ENCODE data around the gene ARL15. TPM values are rescaled to one million over a fixed set of nuclear protein-coding genes. Genes with fewer than 3 reads are reported as not detected.

ARL15 gene
- polyA plus RNA-seq, 1 of the 3 experiments (the other 2 are of a cell fraction): 6.4 TPM

GRCh38 chr5:54040804-54041203 is 269.6 kb downstream of the ARL15 start (continued):
- TF ChIP-seq, protein P1, sequence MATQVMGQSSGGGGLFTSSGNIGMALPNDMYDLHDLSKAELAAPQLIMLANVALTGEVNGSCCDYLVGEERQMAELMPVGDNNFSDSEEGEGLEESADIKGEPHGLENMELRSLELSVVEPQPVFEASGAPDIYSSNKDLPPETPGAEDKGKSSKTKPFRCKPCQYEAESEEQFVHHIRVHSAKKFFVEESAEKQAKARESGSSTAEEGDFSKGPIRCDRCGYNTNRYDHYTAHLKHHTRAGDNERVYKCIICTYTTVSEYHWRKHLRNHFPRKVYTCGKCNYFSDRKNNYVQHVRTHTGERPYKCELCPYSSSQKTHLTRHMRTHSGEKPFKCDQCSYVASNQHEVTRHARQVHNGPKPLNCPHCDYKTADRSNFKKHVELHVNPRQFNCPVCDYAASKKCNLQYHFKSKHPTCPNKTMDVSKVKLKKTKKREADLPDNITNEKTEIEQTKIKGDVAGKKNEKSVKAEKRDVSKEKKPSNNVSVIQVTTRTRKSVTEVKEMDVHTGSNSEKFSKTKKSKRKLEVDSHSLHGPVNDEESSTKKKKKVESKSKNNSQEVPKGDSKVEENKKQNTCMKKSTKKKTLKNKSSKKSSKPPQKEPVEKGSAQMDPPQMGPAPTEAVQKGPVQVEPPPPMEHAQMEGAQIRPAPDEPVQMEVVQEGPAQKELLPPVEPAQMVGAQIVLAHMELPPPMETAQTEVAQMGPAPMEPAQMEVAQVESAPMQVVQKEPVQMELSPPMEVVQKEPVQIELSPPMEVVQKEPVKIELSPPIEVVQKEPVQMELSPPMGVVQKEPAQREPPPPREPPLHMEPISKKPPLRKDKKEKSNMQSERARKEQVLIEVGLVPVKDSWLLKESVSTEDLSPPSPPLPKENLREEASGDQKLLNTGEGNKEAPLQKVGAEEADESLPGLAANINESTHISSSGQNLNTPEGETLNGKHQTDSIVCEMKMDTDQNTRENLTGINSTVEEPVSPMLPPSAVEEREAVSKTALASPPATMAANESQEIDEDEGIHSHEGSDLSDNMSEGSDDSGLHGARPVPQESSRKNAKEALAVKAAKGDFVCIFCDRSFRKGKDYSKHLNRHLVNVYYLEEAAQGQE (IDR thresholded peaks at IDR 0.05; ENCODE audit: low read depth, low read length): no peak
- TF ChIP-seq NFIC (IDR thresholded peaks at IDR 0.05; ENCODE audit: borderline replicate concordance) (no peak), ELF1 (IDR thresholded peaks at IDR 0.05) (no peak), EZH2phosphoT487 (IDR thresholded peaks at IDR 0.05; ENCODE audit: borderline replicate concordance, low read depth) (no peak), YY1 (IDR thresholded peaks at IDR 0.05; ENCODE audit: low read depth) (no peak)

GRCh38 chr5:54040018-54040417 is 270.4 kb downstream of the ARL15 start:
- H3K36me3 ChIP-seq (replicated peaks in 1 of 2; ENCODE audit: control insufficient read depth in 1 of 2, insufficient read depth in 2 of 2, low read length in 1 of 2): no peaks in the 10 kb centered on the region
- H3K4me3 ChIP-seq (ENCODE audit: low read depth in 2 of 2, low read length in 1 of 2): no peak overlapping the region
- peaks cover 8% of the 10 kb centered on the region for H3F3A ChIP-seq (replicated peaks; ENCODE audit: insufficient read depth)
- no peak overlapping the region for H2AFZ ChIP-seq (ENCODE audit: low read depth)
- H3K79me2 ChIP-seq (ENCODE audit: insufficient read depth): no peaks in the 10 kb centered on the region
- no peaks in the 10 kb centered on the region for H4K20me1 ChIP-seq (ENCODE audit: insufficient read depth)
- ChIA-PET CTCF (interaction anchor here (0.9 kb wide), 1 partner anchor 106 kb away, joined by 3 read pairs; no protein-coding TSS in a partner anchor), POLR2A (no interaction called here)
- no peak overlapping the region for H3K27ac ChIP-seq (ENCODE audit: low read depth in 2 of 2, low read length in 1 of 2)
- H3K4me1 ChIP-seq (ENCODE audit: control insufficient read depth in 1 of 2, insufficient read depth in 2 of 2, low read depth in 1 of 2, low read length in 1 of 2): no peaks in the 10 kb centered on the region; a peak in 1 of 4 replicates
- DNase-seq: no peak
- WGBS (ENCODE audit: low lambda C conversion rate): 90% methylated on average over 1 of the region's 1 CpG
- H3K9me2 ChIP-seq: no peaks in the 10 kb centered on the region
- no peak for TF ChIP-seq NFIC (IDR thresholded peaks at IDR 0.05; ENCODE audit: borderline replicate concordance)
- TF ChIP-seq IRF3 (IDR thresholded peaks at IDR 0.05; ENCODE audit: low read depth, low read length): no peak
- TF ChIP-seq GATA2 (CRISPR knock-in tag; IDR thresholded peaks at IDR 0.05): no peak
- TF ChIP-seq RXRA (IDR thresholded peaks at IDR 0.05; ENCODE audit: borderline replicate concordance, low read depth): no peak
- TF ChIP-seq, protein P2, sequence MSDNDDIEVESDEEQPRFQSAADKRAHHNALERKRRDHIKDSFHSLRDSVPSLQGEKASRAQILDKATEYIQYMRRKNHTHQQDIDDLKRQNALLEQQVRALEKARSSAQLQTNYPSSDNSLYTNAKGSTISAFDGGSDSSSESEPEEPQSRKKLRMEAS (IDR thresholded peaks at IDR 0.05; ENCODE audit: low read depth): no peak
- no peak for TF ChIP-seq YY1 (IDR thresholded peaks at IDR 0.05; ENCODE audit: low read depth)
- no peak for TF ChIP-seq SIN3A (IDR thresholded peaks at IDR 0.05; ENCODE audit: borderline replicate concordance, low read depth, low read length)
- TF ChIP-seq, protein P3, sequence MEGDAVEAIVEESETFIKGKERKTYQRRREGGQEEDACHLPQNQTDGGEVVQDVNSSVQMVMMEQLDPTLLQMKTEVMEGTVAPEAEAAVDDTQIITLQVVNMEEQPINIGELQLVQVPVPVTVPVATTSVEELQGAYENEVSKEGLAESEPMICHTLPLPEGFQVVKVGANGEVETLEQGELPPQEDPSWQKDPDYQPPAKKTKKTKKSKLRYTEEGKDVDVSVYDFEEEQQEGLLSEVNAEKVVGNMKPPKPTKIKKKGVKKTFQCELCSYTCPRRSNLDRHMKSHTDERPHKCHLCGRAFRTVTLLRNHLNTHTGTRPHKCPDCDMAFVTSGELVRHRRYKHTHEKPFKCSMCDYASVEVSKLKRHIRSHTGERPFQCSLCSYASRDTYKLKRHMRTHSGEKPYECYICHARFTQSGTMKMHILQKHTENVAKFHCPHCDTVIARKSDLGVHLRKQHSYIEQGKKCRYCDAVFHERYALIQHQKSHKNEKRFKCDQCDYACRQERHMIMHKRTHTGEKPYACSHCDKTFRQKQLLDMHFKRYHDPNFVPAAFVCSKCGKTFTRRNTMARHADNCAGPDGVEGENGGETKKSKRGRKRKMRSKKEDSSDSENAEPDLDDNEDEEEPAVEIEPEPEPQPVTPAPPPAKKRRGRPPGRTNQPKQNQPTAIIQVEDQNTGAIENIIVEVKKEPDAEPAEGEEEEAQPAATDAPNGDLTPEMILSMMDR (IDR thresholded peaks at IDR 0.05): no peak
- TF ChIP-seq USF1 (IDR thresholded peaks at IDR 0.05; ENCODE audit: borderline replicate concordance, low read depth): no peak
- no peak for TF ChIP-seq USF2 (IDR thresholded peaks at IDR 0.05; ENCODE audit: borderline replicate concordance, low read depth, low read length)
- TF ChIP-seq PBX3 (IDR thresholded peaks at IDR 0.05): no peak
- no peak for TF ChIP-seq FOSL2 (IDR thresholded peaks at IDR 0.05; ENCODE audit: borderline replicate concordance, low read depth)
- no peak for TF ChIP-seq POLR2AphosphoS5 (IDR thresholded peaks at IDR 0.05; ENCODE audit: low read depth, low read length)
- TF ChIP-seq ELF1 (IDR thresholded peaks at IDR 0.05): no peak
- no peak for TF ChIP-seq JUND (IDR thresholded peaks at IDR 0.05)
- TF ChIP-seq EZH2phosphoT487 (IDR thresholded peaks at IDR 0.05; ENCODE audit: borderline replicate concordance, low read depth): no peak
- no peak for TF ChIP-seq CHD2 (IDR thresholded peaks at IDR 0.05; ENCODE audit: low read length, partially characterized antibody)
- TF ChIP-seq EP300 (IDR thresholded peaks at IDR 0.05; ENCODE audit: borderline replicate concordance in 1 of 2, low read depth in 1 of 2, low read length in 1 of 2): no peak
- no peaks in the 10 kb centered on the region for H3K27me3 ChIP-seq (ENCODE audit: insufficient read depth)
- H3K9ac ChIP-seq: no peak overlapping the region
- H3K9me3 ChIP-seq: no peaks in the 10 kb centered on the region
- no peak overlapping the region for H3K4me2 ChIP-seq

Data from SK-N-SH (cell line).